Measurements from ENCODE around the gene RPUSD1.

DNA sequence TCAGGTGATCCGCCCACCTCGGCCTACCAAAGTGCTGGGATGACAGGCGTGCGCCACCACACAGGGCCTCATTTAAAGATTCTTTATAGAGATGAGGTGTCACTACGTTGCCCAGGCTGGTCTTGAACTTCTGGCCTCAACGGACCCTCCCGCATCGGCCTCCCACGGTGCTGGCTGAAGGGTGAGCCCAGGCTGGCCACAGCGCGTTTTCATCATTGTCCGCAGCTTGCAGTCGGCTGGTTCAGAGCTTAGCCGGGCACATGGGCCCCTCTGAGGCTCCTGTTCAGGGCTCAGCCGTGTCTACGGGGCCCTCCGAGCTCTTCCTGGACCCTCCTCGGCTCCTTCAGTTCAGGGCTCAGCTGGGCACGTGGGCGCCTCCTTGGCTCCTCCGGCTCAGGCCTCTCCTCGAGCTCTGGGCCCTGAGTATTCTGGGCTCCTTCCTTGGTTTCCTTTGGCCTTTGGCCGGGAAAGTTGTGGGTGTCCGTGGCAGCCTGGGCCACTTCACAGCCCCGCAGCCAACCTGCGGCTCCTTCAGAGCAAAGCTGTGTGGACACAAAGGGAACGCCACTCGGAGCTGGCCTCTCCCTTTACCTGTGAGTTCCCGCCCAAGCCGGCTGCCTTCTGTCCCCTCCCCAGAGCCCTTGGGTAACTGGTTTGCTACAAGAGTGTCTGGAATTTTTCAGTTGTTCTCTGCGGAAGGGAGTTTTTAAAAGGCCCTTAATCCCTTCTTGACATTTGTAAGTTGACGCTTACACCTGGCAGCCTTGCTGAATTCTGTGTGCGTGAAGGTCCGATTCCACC is 28.9 kb downstream of the RPUSD1 start:
- TF ChIP-seq, protein P1, sequence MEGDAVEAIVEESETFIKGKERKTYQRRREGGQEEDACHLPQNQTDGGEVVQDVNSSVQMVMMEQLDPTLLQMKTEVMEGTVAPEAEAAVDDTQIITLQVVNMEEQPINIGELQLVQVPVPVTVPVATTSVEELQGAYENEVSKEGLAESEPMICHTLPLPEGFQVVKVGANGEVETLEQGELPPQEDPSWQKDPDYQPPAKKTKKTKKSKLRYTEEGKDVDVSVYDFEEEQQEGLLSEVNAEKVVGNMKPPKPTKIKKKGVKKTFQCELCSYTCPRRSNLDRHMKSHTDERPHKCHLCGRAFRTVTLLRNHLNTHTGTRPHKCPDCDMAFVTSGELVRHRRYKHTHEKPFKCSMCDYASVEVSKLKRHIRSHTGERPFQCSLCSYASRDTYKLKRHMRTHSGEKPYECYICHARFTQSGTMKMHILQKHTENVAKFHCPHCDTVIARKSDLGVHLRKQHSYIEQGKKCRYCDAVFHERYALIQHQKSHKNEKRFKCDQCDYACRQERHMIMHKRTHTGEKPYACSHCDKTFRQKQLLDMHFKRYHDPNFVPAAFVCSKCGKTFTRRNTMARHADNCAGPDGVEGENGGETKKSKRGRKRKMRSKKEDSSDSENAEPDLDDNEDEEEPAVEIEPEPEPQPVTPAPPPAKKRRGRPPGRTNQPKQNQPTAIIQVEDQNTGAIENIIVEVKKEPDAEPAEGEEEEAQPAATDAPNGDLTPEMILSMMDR (optimal IDR thresholded peaks at IDR 0.05 in 1 of 3, IDR thresholded peaks at IDR 0.05 in 1 of 3, conservative IDR thresholded peaks at IDR 0.05 in 1 of 3; ENCODE audit: extremely low read depth in 1 of 3, insufficient read depth in 2 of 3, low read length in 3 of 3): no peak
- TF ChIP-seq EZH2 (IDR thresholded peaks at IDR 0.05; ENCODE audit: low read length): no peak

Data from keratinocyte (primary cell).